ENCODE results near the gene SIL1.

- no peak for TF ChIP-seq POLR2A (IDR thresholded peaks at IDR 0.05)
- no peak for TF ChIP-seq CTCF (IDR thresholded peaks at IDR 0.05)
Measured at GRCh38 chr5:139038613-139039305, 159.4 kb downstream of the SIL1 start.
